Smooth muscle cell of the pulmonary artery (primary cell): Measurements from ENCODE around the gene FCER1G. TPM values are rescaled to one million over a fixed set of nuclear protein-coding genes. Genes with fewer than 3 reads are reported as not detected.

ENCODE experiments used
- total RNA-seq: library from RNA; depleted of rRNA; stranded (reverse); fragments of >200 nt; gene quantifications from 2 replicates; pipeline ENCODE4 v1.2.3, GENCODE V29; 2014

Gene FCER1G
- not detected in 2 replicates for total RNA-seq

DNA sequence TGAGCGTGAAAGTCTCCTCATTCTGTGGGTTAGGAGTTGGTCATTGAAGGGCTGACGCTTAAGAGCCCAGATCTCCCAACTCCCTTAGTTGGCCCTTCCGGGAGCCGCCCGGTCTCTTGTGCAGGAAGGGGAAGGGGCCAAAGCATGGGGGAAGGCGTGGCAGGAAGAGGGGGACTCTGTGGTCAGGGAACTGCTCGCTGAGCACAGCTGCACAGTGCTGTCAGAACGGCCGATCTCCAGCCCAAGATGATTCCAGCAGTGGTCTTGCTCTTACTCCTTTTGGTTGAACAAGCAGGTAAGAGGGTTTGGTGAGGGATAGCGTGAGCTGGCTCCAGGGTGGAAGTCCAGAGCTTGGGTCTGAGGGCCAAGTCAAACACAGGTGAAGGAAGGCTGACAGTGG lies at the start of gene FCER1G:
FCER1G (plus strand) TSS at position 220 of the 400 bp plus-strand sequence; CDS start at position 247, 27 bp downstream.

DNA sequence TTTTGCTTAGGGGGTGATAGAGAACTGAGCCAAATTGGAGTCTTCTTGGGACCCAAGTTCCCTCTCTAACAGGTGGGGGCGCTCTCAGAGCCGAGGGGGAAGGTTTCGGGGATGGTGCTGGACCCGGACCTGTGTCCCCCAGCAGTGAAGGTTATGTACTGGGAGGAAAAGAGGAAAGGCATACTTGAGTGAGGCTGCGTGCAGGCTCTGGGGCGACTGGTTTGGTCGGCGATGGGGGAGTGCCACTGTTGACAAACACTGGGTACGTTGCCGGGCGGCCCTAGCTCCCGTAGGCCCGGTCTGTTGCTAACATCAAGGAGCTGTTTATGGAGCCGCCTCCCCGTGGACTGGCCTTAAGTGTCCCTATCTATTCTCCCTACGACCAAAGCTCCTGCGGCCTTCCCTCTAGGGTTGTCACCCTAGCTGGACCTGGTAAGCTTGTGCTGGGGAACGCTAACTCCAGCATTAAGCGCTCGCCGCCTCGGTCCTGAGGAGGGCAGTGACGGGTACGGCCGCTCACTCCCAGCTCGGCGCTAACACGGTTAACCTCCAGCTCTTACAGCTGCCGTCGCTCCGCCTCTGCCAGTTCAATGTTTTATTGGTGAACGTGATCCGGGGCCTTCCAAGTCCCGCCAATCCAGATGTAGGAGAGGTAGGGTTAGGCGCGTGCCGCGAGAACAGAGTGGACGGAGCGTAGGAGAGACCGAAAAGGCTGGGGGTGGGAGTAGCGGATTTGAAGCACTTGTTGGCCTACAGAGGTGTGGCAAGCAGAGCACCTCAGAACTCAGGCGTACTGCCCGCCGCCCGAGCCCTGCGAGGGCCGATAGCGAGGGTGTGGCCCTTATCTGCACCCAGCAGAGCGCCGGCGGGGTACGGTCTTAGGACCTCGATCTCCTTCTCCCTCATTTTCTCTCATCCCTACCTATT lies 49.1 kb upstream of the FCER1G start, which contains the start of gene PPOX:
PPOX (plus strand) TSS at position 685 of the 927 bp plus-strand sequence. CDS start 422 bp downstream, outside the sequence.

DNA sequence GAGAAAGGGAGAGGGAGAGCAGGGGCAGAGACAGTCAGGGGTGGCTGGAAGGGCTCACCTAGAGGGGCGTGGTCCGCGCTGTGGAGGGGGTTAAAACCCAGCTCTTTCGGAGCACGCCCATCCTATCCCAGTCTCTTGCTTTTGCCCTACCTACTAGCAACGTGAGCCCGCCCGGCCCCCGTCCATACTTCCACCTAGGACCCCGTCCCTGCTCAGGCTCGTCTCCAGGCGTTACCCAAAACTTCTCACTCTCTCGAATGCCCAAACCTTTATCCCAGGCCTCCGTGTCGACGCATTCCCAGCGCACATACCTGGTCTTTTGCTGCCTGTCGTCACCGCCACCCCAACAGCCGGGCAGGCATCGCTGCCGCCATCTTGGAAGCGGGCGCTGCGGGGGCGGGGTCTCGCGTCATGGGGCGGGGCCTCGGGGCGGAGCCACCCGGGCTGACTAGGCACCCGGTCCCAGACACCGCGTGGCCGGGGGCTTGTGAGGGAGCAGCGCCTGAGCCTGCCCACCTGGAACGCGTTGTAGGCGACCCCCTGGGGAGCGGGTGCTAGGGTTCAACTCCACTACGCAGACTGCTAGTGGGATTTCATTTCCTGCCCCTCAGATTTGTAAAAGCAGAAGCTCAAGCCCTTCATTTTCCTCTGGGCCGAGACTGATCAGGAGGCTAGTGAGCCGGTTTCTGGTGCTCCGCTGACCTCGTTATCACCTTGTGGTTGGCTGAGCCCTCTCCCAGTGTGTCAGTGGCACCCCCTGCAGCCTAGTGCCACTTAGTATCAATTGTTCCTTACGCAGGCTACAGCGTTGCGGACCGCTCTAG lies 37.8 kb upstream of the FCER1G start, which contains the start of gene B4GALT3:
B4GALT3 (minus strand) TSS at position 396 of the 824 bp plus-strand sequence. CDS start 1,447 bp downstream, outside the sequence.

DNA sequence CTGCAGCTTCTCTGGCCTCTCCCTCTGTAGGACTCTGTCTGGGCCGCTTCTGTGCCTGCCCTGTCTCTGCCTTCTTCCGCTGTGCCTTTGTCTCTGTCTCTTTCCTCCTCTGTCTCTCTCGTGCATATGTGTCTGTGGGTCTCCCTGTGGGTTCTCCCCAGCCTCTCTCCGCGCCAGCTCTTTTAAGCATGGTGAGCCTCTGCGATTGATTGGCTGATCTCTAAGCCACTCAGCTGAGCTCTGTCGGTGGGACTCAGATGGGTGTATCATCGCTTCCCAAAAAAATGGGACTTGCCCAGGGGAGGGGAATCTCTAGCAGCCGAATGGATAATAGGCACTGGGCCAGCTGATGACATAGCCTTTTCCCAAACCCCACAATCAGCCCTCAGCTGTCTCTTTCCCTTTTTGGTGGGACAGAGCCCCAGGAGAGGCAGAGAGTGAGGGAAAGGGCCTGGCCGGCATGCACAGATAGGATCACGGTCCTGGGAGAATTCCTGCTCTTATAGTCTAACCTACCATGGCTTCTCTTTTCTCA lies 16.1 kb upstream of the FCER1G start, which contains the start of gene ADAMTS4:
ADAMTS4 (minus strand) TSS at position 158 of the 535 bp plus-strand sequence. CDS start 427 bp downstream, outside the sequence.

DNA sequence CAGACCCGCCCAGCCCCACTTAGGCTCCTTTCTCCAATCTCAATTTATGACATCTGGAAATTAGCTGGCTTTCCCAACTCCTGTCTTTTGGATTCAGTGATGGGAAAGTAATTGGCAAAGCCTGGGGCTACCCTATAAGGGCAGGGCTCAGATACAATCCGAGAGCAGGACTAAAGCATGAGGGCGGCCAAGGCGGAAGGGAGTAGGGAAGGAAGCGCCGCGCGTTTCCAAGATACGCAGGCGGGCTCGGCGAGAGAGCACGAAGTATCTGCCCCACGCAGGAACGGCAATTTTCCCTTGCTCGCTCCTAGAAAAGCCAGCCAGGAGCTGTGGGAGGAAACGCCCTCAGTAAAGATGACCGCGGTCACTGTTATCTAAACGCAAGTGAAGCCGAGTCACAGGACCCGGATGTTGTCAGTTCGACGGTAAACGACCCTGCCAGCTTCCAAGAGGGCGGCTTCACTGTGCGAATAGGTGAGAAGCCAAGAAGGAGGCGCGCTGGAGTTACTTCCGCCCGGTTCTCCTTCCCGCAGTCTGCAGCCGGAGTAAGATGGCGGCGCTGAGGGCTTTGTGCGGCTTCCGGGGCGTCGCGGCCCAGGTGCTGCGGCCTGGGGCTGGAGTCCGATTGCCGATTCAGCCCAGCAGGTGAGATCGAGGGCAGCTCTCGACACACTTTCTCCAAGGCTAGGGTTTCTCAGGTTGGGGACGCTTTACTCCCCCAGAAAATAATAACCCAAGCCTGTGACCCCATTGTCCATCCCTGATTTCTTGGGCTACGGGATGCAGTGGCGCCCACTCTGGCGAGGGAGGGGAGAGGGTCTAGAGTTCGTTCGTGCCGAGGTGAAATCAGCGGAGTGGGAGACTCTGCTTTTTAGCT lies 13.0 kb upstream of the FCER1G start, which contains the start of gene NDUFS2:
NDUFS2 (plus strand) TSS at position 532 of the 877 bp plus-strand sequence; CDS start at position 551, 19 bp downstream.

DNA sequence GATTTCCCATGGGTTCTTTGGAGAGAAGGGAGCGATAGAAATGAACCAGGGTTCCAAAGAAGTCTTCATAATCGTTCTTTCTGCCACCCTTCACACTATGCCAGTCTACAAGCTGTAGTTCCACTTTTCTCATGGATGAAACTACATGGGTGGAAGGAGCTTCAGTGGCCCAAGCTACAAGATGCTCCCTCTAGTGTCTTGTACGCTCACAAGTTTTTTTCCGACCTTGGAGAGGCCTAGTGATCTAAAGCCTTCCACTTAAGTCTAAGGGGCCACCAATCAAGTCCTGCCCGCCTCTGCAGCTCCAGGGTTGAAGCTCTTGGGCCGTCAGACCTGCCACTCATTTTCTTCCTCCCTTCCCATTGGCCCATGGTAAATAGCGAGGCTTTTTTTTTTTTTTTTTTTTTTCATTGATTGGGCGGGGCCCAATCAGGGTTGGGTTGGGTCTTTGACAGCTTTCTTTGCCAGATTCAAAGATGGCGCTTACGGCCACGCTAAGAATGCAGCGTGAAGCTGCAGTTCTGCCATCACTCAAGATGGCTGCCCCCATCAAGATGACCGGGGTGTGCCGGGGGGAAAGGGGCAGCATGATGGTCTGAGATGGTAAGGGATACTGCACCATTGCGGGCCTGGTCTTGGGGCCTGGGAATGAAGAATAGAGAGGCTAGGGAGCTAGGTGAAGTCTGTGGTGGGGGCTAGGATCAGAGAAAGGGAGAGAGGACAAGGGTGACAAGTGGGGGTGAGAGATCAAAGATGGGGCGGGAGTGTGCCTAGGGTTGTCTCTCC lies 10.6 kb downstream of the FCER1G start, which contains the start of gene TOMM40L:
TOMM40L (plus strand) TSS at position 527 of the 786 bp plus-strand sequence. CDS start 430 bp downstream, outside the sequence.

DNA sequence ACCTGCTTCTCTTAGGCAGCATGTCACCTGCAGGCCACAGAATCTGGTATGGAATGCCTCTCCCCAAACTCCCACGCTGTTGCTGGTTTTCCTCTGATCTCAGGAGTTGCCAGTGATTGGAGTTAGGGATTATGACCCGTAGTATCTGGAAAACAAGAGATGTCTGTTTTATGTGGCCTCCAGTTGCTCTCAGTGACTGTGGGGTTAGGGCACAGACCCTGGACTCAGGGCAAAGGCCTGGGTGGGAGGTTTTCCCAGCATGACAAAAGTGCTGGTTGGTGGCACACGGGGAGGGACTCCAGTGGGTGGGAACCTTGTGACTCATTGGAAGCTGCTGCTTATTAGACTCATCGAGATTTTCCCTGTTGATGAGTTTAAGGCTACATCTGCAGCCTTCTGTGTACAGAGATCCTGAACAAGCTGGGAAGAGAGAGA lies 23.0 kb downstream of the FCER1G start, which contains the start of gene NR1I3:
NR1I3 (minus strand) TSS at position 165 of the 435 bp plus-strand sequence. CDS start 1,638 bp downstream, outside the sequence.

DNA sequence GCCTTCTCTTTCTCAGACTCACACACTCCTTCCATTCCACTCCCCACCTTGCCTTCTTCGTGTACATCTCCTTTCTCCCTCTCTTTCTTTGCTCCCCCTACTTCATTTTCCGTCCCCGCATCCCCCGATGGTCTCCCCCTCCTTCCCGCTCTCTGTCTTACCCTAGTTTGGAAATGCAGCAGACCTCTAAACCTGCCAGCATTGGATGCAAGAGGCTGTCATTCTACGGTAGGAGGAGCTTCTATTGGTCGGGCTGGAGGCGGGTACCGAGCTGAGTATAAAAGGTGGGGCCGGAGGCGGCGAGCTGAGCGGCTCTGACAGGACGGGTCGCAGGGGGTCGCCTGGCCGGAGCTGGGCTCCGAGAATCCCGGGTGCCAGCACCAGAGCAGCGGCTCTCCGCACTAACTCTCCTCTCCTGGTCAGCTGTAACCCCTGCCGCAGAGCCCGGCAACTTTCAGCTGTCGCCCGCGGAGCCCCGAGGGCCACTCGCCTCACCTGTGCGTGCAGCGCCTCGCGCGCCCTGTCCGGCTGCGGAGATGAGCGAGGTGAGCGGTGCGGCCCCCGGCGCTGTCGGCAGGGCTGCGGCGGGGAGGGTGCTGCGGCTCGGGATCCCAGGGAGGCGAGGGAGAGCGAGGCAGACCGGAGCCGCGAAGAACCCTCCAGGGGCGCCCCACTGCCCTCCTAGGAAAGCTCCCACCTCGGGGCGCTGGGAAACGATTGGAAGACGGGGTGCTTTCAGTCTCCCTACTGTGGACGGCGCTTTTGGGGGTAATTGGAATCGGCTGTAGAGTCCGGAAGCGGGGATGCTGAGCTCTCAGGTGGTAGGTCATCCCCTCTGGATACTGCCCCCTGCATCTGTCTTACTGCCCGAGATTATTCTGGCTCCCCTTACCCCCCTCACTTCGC lies 43.6 kb downstream of the FCER1G start, which contains the start of gene PCP4L1:
PCP4L1 (plus strand) TSS at position 307 of the 906 bp plus-strand sequence; CDS start at position 537, 230 bp downstream.

Other genes starting within 250 kb of the FCER1G start
- gene F11R, start 194.1 kb upstream of the FCER1G start, total RNA-seq: 8.5 and 10.0 TPM in 2 replicates
- 7.6 and 10.1 TPM in 2 replicates for gene TSTD1, start 176.3 kb upstream of the FCER1G start, total RNA-seq
- gene USF1, start 169.3 kb upstream of the FCER1G start, total RNA-seq: 46.3 and 47.7 TPM in 2 replicates
- not detected in 2 replicates for gene ARHGAP30, start 145.4 kb upstream of the FCER1G start, total RNA-seq
- gene NECTIN4, start 125.7 kb upstream of the FCER1G start, total RNA-seq: 0.07 and 0.13 TPM in 2 replicates
- 0.98 and 1.2 TPM in 2 replicates for gene KLHDC9, start 116.9 kb upstream of the FCER1G start, total RNA-seq
- gene PFDN2, start 97.3 kb upstream of the FCER1G start, total RNA-seq: 20.5 and 23.6 TPM in 2 replicates
- gene NIT1, start 97.2 kb upstream of the FCER1G start, total RNA-seq: 25.5 and 26.2 TPM in 2 replicates
- 33.2 and 35.8 TPM in 2 replicates for gene DEDD, start 82.6 kb upstream of the FCER1G start, total RNA-seq
- gene UFC1, start 61.3 kb upstream of the FCER1G start, total RNA-seq: 79.2 and 79.4 TPM in 2 replicates
- 12.3 and 13.6 TPM in 2 replicates for gene USP21, start 55.8 kb upstream of the FCER1G start, total RNA-seq
- gene PPOX, start 48.9 kb upstream of the FCER1G start, total RNA-seq: 7.4 and 10.0 TPM in 2 replicates
- gene B4GALT3, start 37.8 kb upstream of the FCER1G start, total RNA-seq: 32.5 and 45.2 TPM in 2 replicates
- gene ADAMTS4, start 16.2 kb upstream of the FCER1G start, total RNA-seq: 2.1 and 14.7 TPM in 2 replicates
- 154 and 159 TPM in 2 replicates for gene NDUFS2, start 12.9 kb upstream of the FCER1G start, total RNA-seq
- gene APOA2, start 8.3 kb downstream of the FCER1G start, total RNA-seq: not detected in 2 replicates
- gene TOMM40L, start 10.8 kb downstream of the FCER1G start, total RNA-seq: 9.9 and 10.5 TPM in 2 replicates
- not detected in 2 replicates for gene NR1I3, start 22.9 kb downstream of the FCER1G start, total RNA-seq
- 0.26 TPM in 1 of 2 replicates, not detected in the other for gene PCP4L1, start 43.5 kb downstream of the FCER1G start, total RNA-seq
- 0.89 and 2.2 TPM in 2 replicates for gene MPZ, start 94.7 kb downstream of the FCER1G start, total RNA-seq
- 33.0 and 49.3 TPM in 2 replicates for gene SDHC, start 99.1 kb downstream of the FCER1G start, total RNA-seq
- not detected in 2 replicates for gene CFAP126, start 152.6 kb downstream of the FCER1G start, total RNA-seq